HS-5 (cell line): ENCODE results near the gene KRCC1.
"Not testable (repeated sequence)": the region's sequence is repeated elsewhere in the genome, so short reads cannot be mapped to it uniquely, and the experiment has no call there.

Experiments
- DNase-seq: peaks from one replicate; pipeline ENCODE4 v3.0.0-alpha.2; 2012; ENCODE audit warnings: low read depth

Gene KRCC1

GRCh38 chr2:88074854-88075292 is 19.3 kb upstream of the KRCC1 start:
- DNase-seq = peak; percentile 61

GRCh38 chr2:88074150-88074549 is 18.6 kb upstream of the KRCC1 start:
- no peak for DNase-seq

DNA sequence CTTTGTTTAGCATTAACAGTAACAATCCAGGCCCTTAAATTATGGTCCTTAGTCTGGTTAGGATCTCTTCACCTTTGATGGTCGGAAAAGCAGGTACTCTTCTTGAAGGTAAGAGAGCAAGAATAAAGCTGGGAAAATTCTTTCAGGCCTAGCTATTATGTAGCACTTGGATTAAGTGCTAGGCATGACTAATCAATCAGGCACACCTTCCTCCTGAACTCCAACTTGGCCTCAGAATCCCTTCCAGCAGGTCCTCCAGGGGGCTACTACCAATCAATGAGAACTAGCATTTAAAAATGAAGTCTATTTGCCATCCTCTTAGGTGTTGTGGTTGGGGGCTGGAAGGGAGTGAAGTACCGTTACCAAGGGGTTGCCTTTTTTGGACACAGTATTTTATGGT is 15.8 kb upstream of the KRCC1 start:
- DNase-seq = no peak

DNA sequence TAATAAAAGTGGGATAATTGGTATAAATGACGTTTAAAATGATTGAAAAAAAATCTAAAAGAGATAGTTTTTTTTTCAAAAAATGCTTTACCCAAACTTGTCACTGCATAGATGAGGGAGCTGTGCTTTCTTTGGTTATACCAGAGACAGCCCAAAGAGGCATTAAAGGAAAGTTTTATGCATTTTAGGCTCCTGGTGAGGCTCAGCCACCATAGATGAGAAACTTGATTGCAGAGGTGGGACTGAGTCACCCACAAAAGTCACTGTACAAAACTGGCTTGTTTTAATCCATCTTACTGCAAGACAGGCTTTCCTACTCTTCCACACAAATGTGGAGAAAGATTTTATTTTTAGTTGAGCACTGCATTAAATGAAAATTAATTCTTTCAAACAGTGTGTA is 14.5 kb upstream of the KRCC1 start:
- no peak for DNase-seq

GRCh38 chr2:88069117-88069516 is 13.5 kb upstream of the KRCC1 start:
- no peak for DNase-seq

GRCh38 chr2:88068044-88068443 is 12.5 kb upstream of the KRCC1 start:
- DNase-seq = no peak

GRCh38 chr2:88067598-88067997 is 12.0 kb upstream of the KRCC1 start, which contains the start of gene SMYD1:
SMYD1 (plus strand) TSS chr2:88067825; CDS start chr2:88067865, 40 bp downstream.
- DNase-seq = no peak

DNA sequence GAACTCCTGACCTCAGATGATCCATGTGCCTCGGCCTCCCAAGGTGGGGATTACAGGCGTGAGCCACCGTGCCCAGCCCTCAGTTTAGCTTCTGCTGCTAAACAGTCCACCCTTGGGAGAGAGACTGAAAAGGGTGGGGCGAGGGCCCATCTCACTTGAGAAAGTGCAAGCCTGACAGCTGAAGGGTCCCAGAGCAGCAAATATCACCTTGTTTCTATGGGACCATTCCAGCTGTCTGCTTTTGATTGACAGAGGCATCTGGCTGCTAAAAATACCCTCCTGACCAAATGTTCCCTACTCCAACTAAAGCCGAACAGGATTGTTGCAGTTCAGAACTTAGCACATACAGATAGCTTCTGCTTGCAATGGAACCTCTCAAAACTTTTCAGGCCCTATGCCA is 11.6 kb upstream of the KRCC1 start:
- no peak for DNase-seq

DNA sequence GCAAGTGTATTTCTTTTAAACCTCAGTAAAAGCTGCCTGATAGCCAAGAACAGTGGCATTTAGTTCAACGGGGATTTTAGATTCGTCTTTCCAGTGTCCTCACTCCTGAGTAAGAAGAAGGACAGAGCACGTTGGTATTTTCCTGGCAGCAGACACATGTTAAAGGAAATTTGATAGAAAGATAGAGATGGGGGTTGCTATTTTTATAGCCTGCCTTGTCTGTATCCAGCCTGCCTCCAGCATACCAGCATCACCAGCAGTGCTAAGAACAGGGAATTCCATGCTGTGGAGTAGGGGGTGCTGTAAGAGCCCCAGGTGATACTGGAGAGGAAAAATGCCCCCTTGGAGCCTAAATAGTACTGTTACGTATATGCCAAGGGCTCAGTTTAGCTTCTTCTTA is 11.0 kb upstream of the KRCC1 start:
- no peak for DNase-seq

- no peak for DNase-seq
Observed at GRCh38 chr2:88061295-88061694, 5.7 kb upstream of the KRCC1 start.

- no peak for DNase-seq
Observed at GRCh38 chr2:88060907-88061275, 5.3 kb upstream of the KRCC1 start.

DNA sequence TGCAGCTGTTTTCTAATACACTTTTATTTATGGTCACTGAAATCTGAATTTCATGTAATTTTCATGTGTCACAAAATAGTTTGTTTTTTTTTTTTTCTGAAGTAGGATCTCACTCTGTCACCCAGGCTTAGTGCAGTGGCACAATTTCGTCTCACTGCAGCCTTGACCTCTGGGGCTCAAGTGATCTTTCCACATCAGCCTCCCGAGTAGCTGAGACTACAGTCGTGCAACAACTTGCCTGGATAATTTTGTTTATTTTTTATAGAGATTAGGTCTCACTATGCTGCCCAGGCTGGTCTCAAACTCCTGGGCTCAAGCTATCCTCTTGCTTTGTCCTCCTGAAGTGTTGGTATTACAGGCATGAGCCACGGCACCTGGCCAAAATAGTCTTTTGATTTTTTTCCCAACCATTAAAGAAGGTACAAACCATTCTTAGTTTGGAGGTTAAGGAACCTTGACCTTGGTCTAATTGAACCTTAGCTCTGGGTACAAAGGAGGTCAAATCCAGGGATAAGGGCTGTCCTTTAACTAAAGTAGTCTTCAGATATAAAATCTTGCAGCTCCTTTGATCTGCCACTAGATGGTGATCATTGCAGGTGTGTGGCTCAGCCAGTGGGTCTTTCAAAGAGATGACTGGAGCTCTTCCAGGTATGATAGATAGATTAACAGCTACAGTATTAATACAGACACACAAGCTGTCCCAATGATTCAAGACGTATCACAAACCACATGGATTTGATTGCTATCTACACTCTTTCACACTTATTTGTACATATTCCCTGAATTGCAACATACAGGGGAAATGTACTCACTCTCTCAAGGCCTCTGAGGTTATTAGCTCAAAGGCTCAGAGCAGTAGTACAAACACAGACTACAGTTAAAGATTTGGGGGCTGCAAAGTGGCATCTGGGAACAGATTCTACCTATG is 4.7 kb upstream of the KRCC1 start:
- no peak for DNase-seq

DNA sequence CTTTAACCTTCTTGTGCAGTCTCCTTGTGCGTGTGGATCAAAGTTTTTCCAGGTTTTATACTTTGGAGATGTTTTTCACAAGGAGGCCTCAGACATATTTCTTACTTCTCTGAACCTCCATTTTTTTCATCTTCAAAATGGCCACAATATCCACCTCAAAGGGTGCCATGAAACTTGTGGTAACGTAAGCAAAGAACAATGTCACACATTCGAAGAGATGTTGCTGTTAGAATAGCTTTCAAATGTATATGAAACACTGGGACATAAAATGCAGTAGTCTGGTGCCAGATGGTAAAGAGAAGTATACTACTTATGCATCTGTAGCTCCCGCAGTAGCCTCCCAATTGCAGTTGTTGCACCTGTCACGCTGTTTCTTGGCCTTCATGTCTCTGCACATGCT is 2.6 kb upstream of the KRCC1 start:
- DNase-seq = no peak

DNA sequence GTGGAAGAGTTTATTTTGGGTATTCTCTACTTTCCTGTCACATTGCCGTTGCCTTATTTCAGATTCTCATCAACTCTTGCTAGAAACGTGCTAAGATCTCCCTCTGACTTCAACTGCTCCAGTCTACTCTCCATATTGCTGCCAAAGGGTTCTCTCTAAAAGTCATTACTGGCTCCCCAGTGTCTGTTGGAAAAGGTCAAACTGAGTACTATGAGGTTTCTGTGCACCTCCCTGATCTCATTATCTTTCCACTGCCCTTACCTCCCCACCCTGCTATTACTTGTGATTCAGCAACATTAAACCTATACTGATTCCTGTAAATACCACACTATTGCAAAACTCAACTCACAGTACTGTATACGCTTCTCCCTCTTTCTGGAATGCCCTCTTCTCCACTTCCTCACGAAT is 1.9 kb upstream of the KRCC1 start:
- no peak for DNase-seq

- DNase-seq = no peak
Observed at GRCh38 chr2:88054782-88055370, 707 bp downstream of the KRCC1 start.

- DNase-seq = no peak
Observed at GRCh38 chr2:88053934-88054781, 1.4 kb downstream of the KRCC1 start.

DNA sequence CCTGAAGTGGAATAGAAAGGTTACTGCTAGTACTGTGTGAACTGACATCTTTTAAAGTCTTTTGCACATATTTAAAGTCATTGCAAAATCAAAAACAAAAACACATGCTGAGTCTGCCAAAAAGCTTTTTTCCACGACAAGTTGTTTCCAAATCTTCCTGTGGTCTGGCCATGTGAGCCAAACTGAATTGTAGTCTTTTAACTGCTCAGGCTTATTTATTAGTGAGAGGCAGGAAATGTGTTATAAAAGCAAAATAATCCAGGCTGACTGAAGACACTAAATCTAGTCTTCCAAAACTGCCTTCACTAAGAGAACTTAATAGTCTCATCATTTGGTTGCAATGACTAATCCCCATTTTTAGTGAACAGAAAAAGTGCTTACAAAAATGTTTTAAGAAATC is 2.3 kb downstream of the KRCC1 start:
- DNase-seq = no peak

GRCh38 chr2:88051792-88052191 is 3.8 kb downstream of the KRCC1 start:
- no peak for DNase-seq

GRCh38 chr2:88049622-88050021 is 6.0 kb downstream of the KRCC1 start:
- DNase-seq = no peak

DNA sequence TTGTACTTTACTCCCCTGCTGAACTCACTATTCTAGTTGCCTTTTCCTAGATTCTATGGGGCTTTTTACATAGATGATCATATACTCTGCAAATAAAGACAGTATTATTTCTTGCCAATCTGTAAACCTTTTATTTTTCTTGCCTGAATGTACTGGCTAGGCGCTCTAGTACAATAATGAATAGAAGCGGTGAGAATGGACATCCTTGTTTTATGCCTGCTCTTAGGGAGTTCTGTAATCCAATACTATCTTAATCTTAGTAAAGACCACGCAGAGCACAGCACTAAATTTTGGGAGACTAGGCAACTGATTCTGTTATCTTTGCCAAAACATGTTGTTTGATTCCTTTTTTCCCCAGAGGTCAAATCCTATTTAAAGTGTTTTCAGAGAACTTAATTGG is 7.0 kb downstream of the KRCC1 start:
- DNase-seq = no peak

DNA sequence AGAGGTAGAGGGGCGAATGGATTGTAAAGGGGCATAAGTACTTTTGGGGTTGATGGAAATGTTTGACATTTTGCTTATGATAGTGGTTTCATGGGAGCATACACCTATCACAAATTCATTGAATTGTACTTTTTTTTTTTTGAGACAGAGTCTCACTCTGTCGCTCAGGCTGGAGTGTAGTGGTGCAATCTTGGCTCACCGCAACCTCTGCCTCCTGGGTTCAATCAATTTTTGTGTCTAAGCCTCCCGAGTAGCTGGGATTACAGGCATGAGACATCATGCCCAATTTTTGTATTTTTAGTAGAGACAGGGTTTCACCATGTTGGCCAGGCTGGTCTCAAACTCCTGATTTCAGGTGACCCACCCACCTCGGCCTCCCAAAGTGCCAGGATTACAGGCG is 10.0 kb downstream of the KRCC1 start:
- not testable (repeated sequence) for DNase-seq

GRCh38 chr2:88042476-88042875 is 13.1 kb downstream of the KRCC1 start:
- DNase-seq = no peak
